K562 (cell line): ENCODE data around the gene TIMM8A. TPM values are rescaled to one million over a fixed set of nuclear protein-coding genes. Genes with fewer than 3 reads are reported as not detected.

ENCODE experiments used
- AFF4 ChIP-seq: sonication (generic); formaldehyde crosslinking; IDR thresholded peaks from 2 replicates; pipeline ENCODE4 v1.8.0; 2023; ENCODE audit warnings: mild to moderate bottlenecking, missing genetic modification reagents
- HDAC6 ChIP-seq: IDR thresholded peaks from 2 replicates; pipeline ENCODE4 v1.6.1; 2012; ENCODE audit warnings: low read depth, mild to moderate bottlenecking, control low read depth, inconsistent platforms, low read length, moderate library complexity
- MCM7 ChIP-seq, 2 experiments: fragments of 450-650 bp; IDR thresholded peaks; 2 replicates each; pipeline ENCODE4 v1.6.1; 2016 to 2018
- MYC ChIP-seq, 2 experiments: fragments of 250-450 bp in 1 of 2; sonication (Bioruptor Pico) in 1 of 2; IDR thresholded peaks; 2 replicates each; pipeline versions ENCODE4 v1.5.1 to v1.6.1; 2012 to 2021; ENCODE audit warnings: low read depth in 2 of 2, borderline replicate concordance in 1 of 2, improper control_type of control experiment in 1 of 2, low read length in 1 of 2, mild to moderate bottlenecking in 1 of 2, moderate library complexity in 1 of 2
- NRF1 ChIP-seq, 2 experiments: fragments of 450-650 bp; IDR thresholded peaks in 1 of 2; conservative IDR thresholded peaks in 1 of 2; 2 replicates each; pipeline ENCODE4 v1.6.1; 2014; ENCODE audit warnings: mild to moderate bottlenecking in 2 of 2
- PHF21A ChIP-seq: fragments of 450-650 bp; IDR thresholded peaks from 2 replicates; pipeline ENCODE4 v1.6.1; 2017; ENCODE audit warnings: low read depth, borderline replicate concordance
- POLR2B ChIP-seq: fragments of 450-650 bp; IDR thresholded peaks from 2 replicates; pipeline ENCODE4 v1.6.1; 2018; ENCODE audit warnings: low read depth; ENCODE audit not compliant: partially characterized antibody
- POLR2H ChIP-seq: IDR thresholded peaks from 2 replicates; pipeline ENCODE4 v1.6.1; 2016; ENCODE audit warnings: missing genetic modification characterization, low read depth, mild to moderate bottlenecking, control low read depth, missing compliant biosample characterization, moderate library complexity
- RAD21 ChIP-seq, 2 experiments: fragments of 250-450 bp in 1 of 2; fragments of 450-650 bp in 1 of 2; sonication (Bioruptor Pico) in 1 of 2; formaldehyde crosslinking in 1 of 2; IDR thresholded peaks in 1 of 2; conservative IDR thresholded peaks in 1 of 2; 2 replicates each; pipeline versions ENCODE4 v1.4.0 to v1.8.0; 2020 to 2022; ENCODE audit warnings: mild to moderate bottlenecking in 2 of 2, moderate library complexity in 1 of 2
- SETDB1 ChIP-seq: IDR thresholded peaks from one replicate; pipeline ENCODE4 v1.6.1; 2012; ENCODE audit warnings: low read length, control low read depth, inconsistent platforms
- ZNF174 ChIP-seq: fragments of 250-450 bp; sonication (Bioruptor Pico); IDR thresholded peaks from 2 replicates; pipeline ENCODE4 v1.4.0; 2020; ENCODE audit warnings: mild to moderate bottlenecking
- ZNF212 ChIP-seq: fragments of 450-650 bp; formaldehyde crosslinking; IDR thresholded peaks from 2 replicates; pipeline ENCODE4 v1.4.0; 2020; ENCODE audit warnings: mild to moderate bottlenecking
- ZNF311 ChIP-seq: fragments of 250-450 bp; sonication (Bioruptor Pico); IDR thresholded peaks from 2 replicates; pipeline ENCODE4 v1.4.0; 2020; ENCODE audit warnings: mild to moderate bottlenecking, moderate library complexity
- ZNF583 ChIP-seq: fragments of 250-450 bp; sonication (Bioruptor Pico); IDR thresholded peaks from 2 replicates; pipeline ENCODE4 v1.4.0; 2020
- polyA plus RNA-seq, 8 experiments: library from polyadenylated mRNA; depleted of rRNA in 4 of 8; stranded (reverse) in 5 of 8; unstranded in 3 of 8; fragments of >200 nt; fragmentation: Nextera tagmentation in 2 of 8; fragmentation: Illumina TruSeq in 1 of 8; extraction: Ambion mirVana in 2 of 8; extraction: Trizol in 1 of 8; gene quantifications; 2 replicates each; pipeline versions ENCODE4 v1.2.1 to v1.2.3, GENCODE V29; 2011 to 2014; ENCODE audit warnings: inconsistent platforms in 1 of 8, missing spikeins in 1 of 8
- total RNA-seq, 7 experiments: library from RNA; depleted of rRNA in 6 of 7; stranded (reverse); fragments of >200 nt in 6 of 7; fragmentation: Illumina TruSeq in 2 of 7; extraction: Trizol in 2 of 7; gene quantifications; 2 replicates each; pipeline versions ENCODE4 v1.2.1 to v1.2.3, GENCODE V29; 2011 to 2021; ENCODE audit warnings: low replicate concordance in 1 of 7
- TF ChIP-seq, protein P1 (sequence below): sonication (generic); formaldehyde crosslinking; IDR thresholded peaks from 2 replicates; pipeline ENCODE4 v1.5.0; 2020; ENCODE audit warnings: missing genetic modification reagents
- TF ChIP-seq, protein P2 (sequence below), 2 experiments: fragments of 450-650 bp; conservative IDR thresholded peaks; 2 replicates each; pipeline ENCODE4 v1.6.1; 2017; ENCODE audit warnings: mild to moderate bottlenecking in 2 of 2, moderate library complexity in 2 of 2
- TF ChIP-seq, protein P3 (sequence below): sonication (generic); formaldehyde crosslinking; IDR thresholded peaks from 2 replicates; pipeline ENCODE4 v1.8.0; 2022; ENCODE audit warnings: missing genetic modification reagents, mild to moderate bottlenecking, borderline replicate concordance
- TF ChIP-seq, protein P4 (sequence below): sonication (generic); formaldehyde crosslinking; IDR thresholded peaks from 2 replicates; pipeline ENCODE4 v1.8.0; 2023; ENCODE audit warnings: mild to moderate bottlenecking, missing genetic modification reagents

The TIMM8A gene
- total and polyA plus RNA-seq, 9 of the 15 experiments (the other 6 are each of a cell fraction or from before 2014, with no cell fraction given), result 10.9 to 132 (median 41.1) TPM

DNA sequence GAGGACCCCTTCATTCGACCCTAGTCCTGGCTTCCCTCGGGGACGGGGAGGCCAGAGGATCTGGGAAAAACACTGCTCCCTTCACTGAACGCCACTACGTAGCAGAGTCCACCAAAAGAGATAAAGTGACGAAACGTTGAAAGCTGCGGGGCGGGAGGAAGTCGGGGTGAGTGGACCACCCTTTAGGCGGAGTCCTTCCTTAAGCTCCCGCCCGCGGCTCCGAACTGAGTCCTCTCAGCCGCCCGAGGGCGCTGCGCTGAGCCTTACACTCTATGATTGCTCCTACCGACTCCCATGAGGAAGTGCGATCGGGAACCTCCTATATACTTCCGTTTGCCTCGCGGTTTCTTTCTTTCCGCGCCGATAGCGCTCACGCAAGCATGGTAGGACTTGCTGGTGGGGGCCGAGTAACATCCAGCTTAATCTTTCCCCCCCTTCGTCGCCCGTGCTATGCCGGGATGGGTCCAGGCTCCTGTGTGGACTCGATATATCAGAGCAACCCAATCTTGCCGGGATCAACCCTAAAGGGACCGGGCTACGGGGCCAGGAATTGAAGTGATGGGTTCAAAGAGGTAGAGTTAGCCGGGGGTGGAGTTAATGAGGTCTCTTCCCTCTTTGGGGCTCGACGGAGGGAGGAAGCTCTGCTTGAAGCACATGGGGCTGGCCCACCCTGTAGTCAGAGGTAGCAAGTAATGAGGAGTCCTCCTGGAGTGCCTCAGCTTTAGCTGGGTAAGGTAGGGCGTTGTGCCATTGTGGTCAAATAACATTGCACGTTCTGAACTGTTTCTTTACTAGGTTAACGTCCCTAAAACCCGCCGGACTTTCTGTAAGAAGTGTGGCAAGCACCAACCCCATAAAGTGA, 42.4 kb upstream of the TIMM8A start, which contains the start of gene RPL36A (continued):
- TF ChIP-seq, protein P1, sequence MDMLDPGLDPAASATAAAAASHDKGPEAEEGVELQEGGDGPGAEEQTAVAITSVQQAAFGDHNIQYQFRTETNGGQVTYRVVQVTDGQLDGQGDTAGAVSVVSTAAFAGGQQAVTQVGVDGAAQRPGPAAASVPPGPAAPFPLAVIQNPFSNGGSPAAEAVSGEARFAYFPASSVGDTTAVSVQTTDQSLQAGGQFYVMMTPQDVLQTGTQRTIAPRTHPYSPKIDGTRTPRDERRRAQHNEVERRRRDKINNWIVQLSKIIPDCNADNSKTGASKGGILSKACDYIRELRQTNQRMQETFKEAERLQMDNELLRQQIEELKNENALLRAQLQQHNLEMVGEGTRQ, result no peak
- TF ChIP-seq AFF4 (CRISPR knock-in tag) (peak; percentile 91; the same call in 1 of the 2 replicates), POLR2H (tag) (peak; percentile 97), PHF21A (no peak), SETDB1 (no peak), ZNF583 (CRISPR knock-in tag) (no peak), MCM7 (IDR thresholded peaks at IDR 0.05) (no peak), ZNF311 (no peak), RAD21 (CRISPR knock-in tag; conservative IDR thresholded peaks at IDR 0.05 in 1 of 2, IDR thresholded peaks at IDR 0.05 in 1 of 2) (no peak; a peak in 1 of 4 replicates), ZNF174 (CRISPR knock-in tag) (no peak), NRF1 (conservative IDR thresholded peaks at IDR 0.05 in 1 of 2, IDR thresholded peaks at IDR 0.05 in 1 of 2) (peak; percentile 15 to 32; a peak in 1 of 4 replicates), HDAC6 (no peak), MYC (IDR thresholded peaks at IDR 0.05; ENCODE audit: low read depth, low read length) (peak; percentile 97), MYC (CRISPR knock-in tag; IDR thresholded peaks at IDR 0.05; ENCODE audit: borderline replicate concordance, low read depth) (peak; percentile 93), POLR2B (peak; percentile 98), ZNF212 (CRISPR knock-in tag) (no peak)
- TF ChIP-seq, protein P2, sequence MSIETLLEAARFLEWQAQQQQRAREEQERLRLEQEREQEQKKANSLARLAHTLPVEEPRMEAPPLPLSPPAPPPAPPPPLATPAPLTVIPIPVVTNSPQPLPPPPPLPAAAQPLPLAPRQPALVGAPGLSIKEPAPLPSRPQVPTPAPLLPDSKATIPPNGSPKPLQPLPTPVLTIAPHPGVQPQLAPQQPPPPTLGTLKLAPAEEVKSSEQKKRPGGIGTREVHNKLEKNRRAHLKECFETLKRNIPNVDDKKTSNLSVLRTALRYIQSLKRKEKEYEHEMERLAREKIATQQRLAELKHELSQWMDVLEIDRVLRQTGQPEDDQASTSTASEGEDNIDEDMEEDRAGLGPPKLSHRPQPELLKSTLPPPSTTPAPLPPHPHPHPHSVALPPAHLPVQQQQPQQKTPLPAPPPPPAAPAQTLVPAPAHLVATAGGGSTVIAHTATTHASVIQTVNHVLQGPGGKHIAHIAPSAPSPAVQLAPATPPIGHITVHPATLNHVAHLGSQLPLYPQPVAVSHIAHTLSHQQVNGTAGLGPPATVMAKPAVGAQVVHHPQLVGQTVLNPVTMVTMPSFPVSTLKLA (conservative IDR thresholded peaks at IDR 0.05), result peak; percentile 59 to 78; a peak in 3 of 4 replicates
- TF ChIP-seq, protein P3, sequence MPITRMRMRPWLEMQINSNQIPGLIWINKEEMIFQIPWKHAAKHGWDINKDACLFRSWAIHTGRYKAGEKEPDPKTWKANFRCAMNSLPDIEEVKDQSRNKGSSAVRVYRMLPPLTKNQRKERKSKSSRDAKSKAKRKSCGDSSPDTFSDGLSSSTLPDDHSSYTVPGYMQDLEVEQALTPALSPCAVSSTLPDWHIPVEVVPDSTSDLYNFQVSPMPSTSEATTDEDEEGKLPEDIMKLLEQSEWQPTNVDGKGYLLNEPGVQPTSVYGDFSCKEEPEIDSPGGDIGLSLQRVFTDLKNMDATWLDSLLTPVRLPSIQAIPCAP (CRISPR knock-in tag), result no peak
- TF ChIP-seq, protein P4, sequence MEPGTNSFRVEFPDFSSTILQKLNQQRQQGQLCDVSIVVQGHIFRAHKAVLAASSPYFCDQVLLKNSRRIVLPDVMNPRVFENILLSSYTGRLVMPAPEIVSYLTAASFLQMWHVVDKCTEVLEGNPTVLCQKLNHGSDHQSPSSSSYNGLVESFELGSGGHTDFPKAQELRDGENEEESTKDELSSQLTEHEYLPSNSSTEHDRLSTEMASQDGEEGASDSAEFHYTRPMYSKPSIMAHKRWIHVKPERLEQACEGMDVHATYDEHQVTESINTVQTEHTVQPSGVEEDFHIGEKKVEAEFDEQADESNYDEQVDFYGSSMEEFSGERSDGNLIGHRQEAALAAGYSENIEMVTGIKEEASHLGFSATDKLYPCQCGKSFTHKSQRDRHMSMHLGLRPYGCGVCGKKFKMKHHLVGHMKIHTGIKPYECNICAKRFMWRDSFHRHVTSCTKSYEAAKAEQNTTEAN, result no peak
